Measurements from ENCODE around the gene PIH1D2. TPM values are rescaled to one million over a fixed set of nuclear protein-coding genes. Genes with fewer than 3 reads are reported as not detected.

Gene PIH1D2
- total and polyA plus RNA-seq, 2 donors (not counting 3 experiments of a cell fraction or from before 2014, with no cell fraction given), result 0.51 to 1.3 TPM

DNA sequence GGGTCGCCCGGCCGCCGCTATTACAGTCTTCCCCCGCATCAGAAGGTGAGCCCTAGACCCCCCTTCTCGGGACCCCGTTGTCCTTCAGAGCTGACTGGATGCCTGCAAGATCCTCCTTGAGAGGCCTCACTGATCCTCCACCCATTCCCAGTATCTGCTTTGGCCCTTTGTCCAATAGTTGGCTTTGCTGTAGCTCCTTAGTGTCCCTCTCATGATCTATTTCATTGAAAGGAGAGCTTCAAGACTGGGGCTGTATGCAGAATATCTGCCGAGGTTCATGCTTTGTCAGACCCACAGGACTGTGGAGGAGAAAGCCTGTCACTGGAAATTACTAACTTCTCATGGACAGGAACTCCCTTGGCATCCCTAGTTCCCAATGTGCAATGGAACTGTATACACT is 48.1 kb downstream of the PIH1D2 start:
- dilution Hi-C loops (cut with MboI; ENCODE audit: extremely low pct_ligation_motif_present, low sequenced_read_pairs), result no loop called here
- peak; percentile 43 for DNase-seq (ENCODE audit: low read depth, low spot score)
- Histone ChIP-seq H3K36me3 (ENCODE audit: control insufficient read depth in 2 of 2, extremely low read depth in 1 of 2, insufficient read depth in 2 of 2, low read length in 2 of 2) (peaks cover 9 to 12% of the 10 kb centered on the region in 2 experiments), H4K20me1 (replicated peaks; ENCODE audit: control insufficient read depth, extremely low read depth, insufficient read depth, low read length) (no peaks in the 10 kb centered on the region), H3K9me1 (replicated peaks; ENCODE audit: control insufficient read depth, extremely low read depth, insufficient read depth, low read length) (no peaks in the 10 kb centered on the region), H2AFZ (ENCODE audit: low read depth, low read length) (peak overlapping the region; percentile 89), H3K27ac (ENCODE audit: insufficient read depth, low read depth, low read length) (peak overlapping the region; percentile 64), H3K4me1 (ENCODE audit: control insufficient read depth, extremely low read depth, insufficient read depth, low read length) (peaks cover 11% of the 10 kb centered on the region), H3K79me2 (ENCODE audit: control insufficient read depth, insufficient read depth, low read length) (peaks cover 9% of the 10 kb centered on the region), H3K9ac (replicated peaks; ENCODE audit: extremely low read depth, insufficient read depth, low read length) (peak overlapping the region; percentile 78), H3K4me3 (replicated peaks in 1 of 3; ENCODE audit: insufficient read depth in 1 of 3, low read depth in 1 of 3, low read length in 3 of 3) (peak overlapping the region; percentile 63 to 86 (median 82)), H3K4me2 (ENCODE audit: insufficient read depth, low read length) (peak overlapping the region; percentile 93), H3K9me3 (replicated peaks; ENCODE audit: control insufficient read depth, insufficient read depth, low read length) (no peaks in the 10 kb centered on the region), H3K27me3 (ENCODE audit: control insufficient read depth in 2 of 2, insufficient read depth in 2 of 2, low read length in 2 of 2) (no peaks in the 10 kb centered on the region)
- peak; percentile 21 for FAIRE-seq
- TSS peak; percentile 65 for BruUV-seq (replicated peaks)
- intact Hi-C loops (cut with micrococcal nuclease), result loop anchor here (1.0 to 2.0 kb wide), 2 partner anchors 146 to 155 kb away; partner anchors contain the start of genes ALG9, CFAP68 and FDXACB1
- CTCF ChIA-PET, result interaction anchor here (0.9 kb wide), 1 partner anchor 94 kb away, joined by 3 read pairs; no protein-coding TSS in a partner anchor
- TF ChIP-seq POLR2AphosphoS5 (IDR thresholded peaks at IDR 0.05; ENCODE audit: insufficient read depth, low read depth, low read length) (no peak), POLR2A (IDR thresholded peaks at IDR 0.05; ENCODE audit: low read depth, low read length) (no peak), FOS (IDR thresholded peaks at IDR 0.05; ENCODE audit: borderline replicate concordance, insufficient read depth, low read length) (no peak), CTCF (IDR thresholded peaks at IDR 0.05; ENCODE audit: extremely low read depth in 1 of 2, insufficient read depth in 1 of 2, low read depth in 1 of 2, low read length in 2 of 2) (no peak), MYC (IDR thresholded peaks at IDR 0.05; ENCODE audit: low read depth, low read length) (no peak), JUN (IDR thresholded peaks at IDR 0.05; ENCODE audit: borderline replicate concordance, insufficient read depth, insufficient read length, low read depth) (no peak), MAX (IDR thresholded peaks at IDR 0.05; ENCODE audit: insufficient read depth, insufficient read length) (no peak), EZH2 (IDR thresholded peaks at IDR 0.05; ENCODE audit: borderline replicate concordance, low read depth, low read length, severe bottlenecking) (no peak), GATA2 (IDR thresholded peaks at IDR 0.05; ENCODE audit: insufficient read depth, insufficient read length, low read depth, low read length) (no peak)
- POLR2A ChIA-PET, result no interaction called here

Data from endothelial cell of umbilical vein (primary cell).